Measurements from ENCODE around the gene SCRN3. TPM values are rescaled to one million over a fixed set of nuclear protein-coding genes. Genes with fewer than 3 reads are reported as not detected.

Gene SCRN3
- polyA plus RNA-seq, 3 donors, result 6.5 to 11.2 (median 7.2) TPM

- Histone ChIP-seq H2AFZ (ENCODE audit: insufficient read depth, low read depth, low read length, poor library complexity, severe bottlenecking) (no peak overlapping the region), H3K4me3 (replicated peaks in 1 of 3; ENCODE audit: low read depth in 2 of 3, low read length in 3 of 3) (no peak overlapping the region), H3K79me2 (ENCODE audit: insufficient read depth, low read length) (no peaks in the 10 kb centered on the region), H3K27ac (ENCODE audit: low read depth in 1 of 2, low read length in 2 of 2) (no peak overlapping the region), H4K20me1 (ENCODE audit: insufficient read depth, low read length) (no peaks in the 10 kb centered on the region), H3K27me3 (ENCODE audit: control insufficient read depth in 2 of 2, insufficient read depth in 2 of 2, low read length in 2 of 2) (no peaks in the 10 kb centered on the region), H3K4me1 (ENCODE audit: control insufficient read depth in 1 of 2, insufficient read depth in 2 of 2, low read length in 2 of 2) (no peaks in the 10 kb centered on the region), H3K9me3 (replicated peaks in 1 of 2; ENCODE audit: control insufficient read depth in 1 of 2, insufficient read depth in 1 of 2, low read length in 2 of 2) (no peaks in the 10 kb centered on the region), H3K4me2 (replicated peaks; ENCODE audit: extremely low read depth, low read length, poor library complexity, severe bottlenecking) (no peak overlapping the region), H3K36me3 (replicated peaks in 1 of 2; ENCODE audit: control insufficient read depth in 1 of 2, insufficient read depth in 2 of 2, low read length in 2 of 2) (peaks cover 8 to 16% of the 10 kb centered on the region in 2 donors), H3K9ac (ENCODE audit: insufficient read depth, low read length, poor library complexity, severe bottlenecking) (no peak overlapping the region)
- no peak for TF ChIP-seq CTCF (IDR thresholded peaks at IDR 0.05)
- Mint-ChIP-seq H3K36me3 (peaks cover 29 to 44% of the 10 kb centered on the region in 2 donors), H3K27me3 (ENCODE audit: low read depth in 3 of 3) (peaks cover 0 to 2% (median 0%) of the 10 kb centered on the region in 3 donors), H3K9me3 (no peaks in the 10 kb centered on the region), H3K4me1 (no peaks in the 10 kb centered on the region), H3K27ac (peak overlapping the region in 1 of 7 donors; percentile 15), H3K4me3 (no peak overlapping the region)
- no peak for DNase-seq
- intact Hi-C loops (cut with micrococcal nuclease), result no loop called here
These were observed 16.7 kb downstream of the SCRN3 start for GRCh38 chr2:174412256-174412655.

- Histone ChIP-seq H2AFZ (ENCODE audit: insufficient read depth, low read depth, low read length, poor library complexity, severe bottlenecking) (no peak overlapping the region), H3K9ac (ENCODE audit: insufficient read depth, low read length, poor library complexity, severe bottlenecking) (no peak overlapping the region), H3K27me3 (ENCODE audit: control insufficient read depth in 2 of 2, insufficient read depth in 2 of 2, low read length in 2 of 2) (no peaks in the 10 kb centered on the region), H3K9me3 (replicated peaks in 1 of 2; ENCODE audit: control insufficient read depth in 1 of 2, insufficient read depth in 1 of 2, low read length in 2 of 2) (no peaks in the 10 kb centered on the region), H3K79me2 (ENCODE audit: insufficient read depth, low read length) (no peaks in the 10 kb centered on the region), H4K20me1 (ENCODE audit: insufficient read depth, low read length) (no peaks in the 10 kb centered on the region), H3K4me2 (replicated peaks; ENCODE audit: extremely low read depth, low read length, poor library complexity, severe bottlenecking) (no peak overlapping the region), H3K27ac (ENCODE audit: low read depth in 1 of 2, low read length in 2 of 2) (no peak overlapping the region), H3K36me3 (replicated peaks in 1 of 2; ENCODE audit: control insufficient read depth in 1 of 2, insufficient read depth in 2 of 2, low read length in 2 of 2) (peaks cover 20 to 58% of the 10 kb centered on the region in 2 donors), H3K4me3 (replicated peaks in 1 of 3; ENCODE audit: low read depth in 2 of 3, low read length in 3 of 3) (no peak overlapping the region), H3K4me1 (ENCODE audit: control insufficient read depth in 1 of 2, insufficient read depth in 2 of 2, low read length in 2 of 2) (no peaks in the 10 kb centered on the region)
- H3K36me3 Mint-ChIP-seq, result peaks cover 26 to 42% of the 10 kb centered on the region in 2 donors
- WGBS (ENCODE audit: insufficient coverage), result no CpG with 5 or more reads among the region's 1 CpG
- peaks cover 0 to 5% (median 1%) of the 10 kb centered on the region in 7 donors for H3K9me3 Mint-ChIP-seq
- DNase-seq, result no peak
- H3K4me3 Mint-ChIP-seq, result no peak overlapping the region
- no peak overlapping the region for H3K27ac Mint-ChIP-seq
- no peaks in the 10 kb centered on the region for H3K27me3 Mint-ChIP-seq (ENCODE audit: low read depth in 3 of 3)
- intact Hi-C loops (cut with micrococcal nuclease), result no loop called here
- no peaks in the 10 kb centered on the region for H3K4me1 Mint-ChIP-seq
- no peak for TF ChIP-seq CTCF (IDR thresholded peaks at IDR 0.05)
These were observed 32.7 kb downstream of the SCRN3 start for GRCh38 chr2:174428214-174428613.

Measured in CD14-positive monocyte (primary cell).